DOHH2 (cell line): ENCODE data around the gene RFLNA.

ENCODE experiments used
- H3F3A ChIP-seq: fragments of 200-600 bp; sonication (generic), shearing (Covaris generic); 2 replicates; pipeline ENCODE4 v1.6.0; 2016; ENCODE audit warnings: antibody characterized with exemption, mild to moderate bottlenecking; ENCODE audit not compliant: control insufficient read depth, insufficient read depth
- H3K27ac ChIP-seq: fragments of 200-600 bp; sonication (generic); 2 replicates; pipeline ENCODE4 v1.5.1; 2014; ENCODE audit warnings: low read depth, mild to moderate bottlenecking, low read length, moderate library complexity
- H3K27me3 ChIP-seq: fragments of 200-600 bp; sonication (generic); 2 replicates; pipeline ENCODE4 v1.6.1; 2014; ENCODE audit warnings: mild to moderate bottlenecking, low read length, mixed read lengths; ENCODE audit not compliant: control insufficient read depth
- H3K36me3 ChIP-seq: fragments of 200-600 bp; sonication (generic); 2 replicates; pipeline ENCODE4 v1.6.1; 2014; ENCODE audit warnings: mild to moderate bottlenecking, low read length, moderate library complexity, mixed read lengths; ENCODE audit not compliant: control insufficient read depth
- H3K4me1 ChIP-seq: fragments of 200-600 bp; sonication (generic); 2 replicates; pipeline ENCODE4 v1.6.1; 2014; ENCODE audit warnings: mild to moderate bottlenecking, low read length, mixed read lengths; ENCODE audit not compliant: control insufficient read depth
- H3K4me2 ChIP-seq: fragments of 200-600 bp; sonication (generic); 2 replicates; pipeline ENCODE4 v1.6.0; 2014; ENCODE audit warnings: mild to moderate bottlenecking, low read length, moderate library complexity
- H3K4me3 ChIP-seq: fragments of 200-600 bp; sonication (generic); 2 replicates; pipeline ENCODE4 v1.5.1; 2014; ENCODE audit warnings: mild to moderate bottlenecking, low read length, mixed read lengths
- H3K79me2 ChIP-seq: fragments of 200-600 bp; sonication (generic); 2 replicates; pipeline ENCODE4 v1.6.1; 2014; ENCODE audit warnings: mild to moderate bottlenecking, low read length, mixed read lengths; ENCODE audit not compliant: control insufficient read depth
- H3K9me2 ChIP-seq: fragments of 200-600 bp; sonication (generic); replicated peaks from 2 replicates; pipeline ENCODE4 v1.6.1; 2014; ENCODE audit warnings: mild to moderate bottlenecking, low read length, mixed read lengths; ENCODE audit not compliant: control insufficient read depth
- H3K9me3 ChIP-seq: fragments of 200-600 bp; sonication (generic); 2 replicates; pipeline ENCODE4 v1.6.1; 2014; ENCODE audit warnings: antibody characterized with exemption, low read length, mixed read lengths; ENCODE audit not compliant: control insufficient read depth, insufficient read depth
- H4K20me1 ChIP-seq: fragments of 200-600 bp; sonication (generic); 2 replicates; pipeline ENCODE4 v1.6.0; 2014; ENCODE audit warnings: low read depth, mild to moderate bottlenecking, antibody characterized with exemption, low read length, moderate library complexity; ENCODE audit not compliant: control insufficient read depth, insufficient read depth
- EZH2phosphoT487 ChIP-seq: fragments of 200-600 bp; sonication (generic); IDR thresholded peaks from 2 replicates; pipeline ENCODE4 v1.6.1; 2017; ENCODE audit warnings: borderline replicate concordance, mild to moderate bottlenecking, antibody characterized with exemption, low read length, moderate library complexity, mixed read lengths
- TF ChIP-seq, protein P1 (sequence below): fragments of 200-600 bp; sonication (generic); IDR thresholded peaks from one replicate; pipeline ENCODE4 v1.5.1; 2014; ENCODE audit warnings: antibody characterized with exemption, mild to moderate bottlenecking, low read depth, low read length; ENCODE audit not compliant: poor library complexity, severe bottlenecking

Gene RFLNA

DNA sequence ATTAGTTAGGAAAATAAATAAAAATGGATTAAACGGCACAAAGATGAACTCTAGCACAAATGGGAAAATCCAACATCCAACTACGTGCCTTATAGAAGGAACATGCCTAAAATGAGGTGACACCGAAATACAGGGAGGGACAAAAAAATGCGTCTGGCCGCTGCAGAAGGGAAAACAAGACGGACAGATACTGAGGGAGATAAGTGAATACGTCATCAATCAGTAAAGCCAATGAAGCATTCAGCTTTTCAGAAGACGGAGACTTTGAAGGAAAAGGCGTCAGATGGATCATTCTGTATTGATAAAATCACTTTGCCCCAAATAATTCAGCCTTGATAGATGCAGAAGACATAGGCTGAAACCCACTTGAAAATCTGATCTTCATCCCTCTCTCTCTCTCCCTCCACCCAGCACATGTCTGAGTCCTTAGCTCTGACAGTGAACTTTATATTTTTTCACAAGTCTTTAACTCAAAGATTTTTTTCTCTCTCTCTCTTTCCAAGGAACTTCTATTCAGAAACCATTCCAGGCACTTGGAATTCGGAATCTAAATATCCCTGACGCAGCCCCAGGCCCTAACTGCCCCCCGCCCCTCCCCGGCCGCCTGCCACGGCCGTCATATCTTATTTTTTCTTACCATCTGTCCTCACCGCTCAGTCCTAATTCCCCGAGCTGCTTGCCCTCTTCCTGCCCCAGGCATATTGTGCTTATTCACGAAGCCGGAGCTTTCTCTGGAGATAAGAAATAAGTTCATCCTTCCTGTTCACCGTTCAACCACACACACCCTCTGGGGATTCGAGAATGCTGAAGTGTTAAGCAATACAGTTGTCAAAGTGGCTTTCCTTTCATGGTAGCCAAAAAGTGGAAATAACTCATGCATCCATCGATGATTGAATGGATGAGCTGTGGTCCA lies 35.5 kb upstream of the RFLNA start:
- TF ChIP-seq EZH2phosphoT487: no peak
- TF ChIP-seq, protein P1, sequence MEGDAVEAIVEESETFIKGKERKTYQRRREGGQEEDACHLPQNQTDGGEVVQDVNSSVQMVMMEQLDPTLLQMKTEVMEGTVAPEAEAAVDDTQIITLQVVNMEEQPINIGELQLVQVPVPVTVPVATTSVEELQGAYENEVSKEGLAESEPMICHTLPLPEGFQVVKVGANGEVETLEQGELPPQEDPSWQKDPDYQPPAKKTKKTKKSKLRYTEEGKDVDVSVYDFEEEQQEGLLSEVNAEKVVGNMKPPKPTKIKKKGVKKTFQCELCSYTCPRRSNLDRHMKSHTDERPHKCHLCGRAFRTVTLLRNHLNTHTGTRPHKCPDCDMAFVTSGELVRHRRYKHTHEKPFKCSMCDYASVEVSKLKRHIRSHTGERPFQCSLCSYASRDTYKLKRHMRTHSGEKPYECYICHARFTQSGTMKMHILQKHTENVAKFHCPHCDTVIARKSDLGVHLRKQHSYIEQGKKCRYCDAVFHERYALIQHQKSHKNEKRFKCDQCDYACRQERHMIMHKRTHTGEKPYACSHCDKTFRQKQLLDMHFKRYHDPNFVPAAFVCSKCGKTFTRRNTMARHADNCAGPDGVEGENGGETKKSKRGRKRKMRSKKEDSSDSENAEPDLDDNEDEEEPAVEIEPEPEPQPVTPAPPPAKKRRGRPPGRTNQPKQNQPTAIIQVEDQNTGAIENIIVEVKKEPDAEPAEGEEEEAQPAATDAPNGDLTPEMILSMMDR: no peak
- Histone ChIP-seq H3K9me3 (no peaks in the 10 kb centered on the region), H3K4me3 (no peak overlapping the region), H3K4me2 (no peak overlapping the region), H3K36me3 (no peaks in the 10 kb centered on the region), H3K4me1 (no peaks in the 10 kb centered on the region), H4K20me1 (no peaks in the 10 kb centered on the region), H3K27ac (no peak overlapping the region), H3K79me2 (no peaks in the 10 kb centered on the region), H3F3A (no peaks in the 10 kb centered on the region), H3K27me3 (peaks cover 15% of the 10 kb centered on the region), H3K9me2 (no peaks in the 10 kb centered on the region)

DNA sequence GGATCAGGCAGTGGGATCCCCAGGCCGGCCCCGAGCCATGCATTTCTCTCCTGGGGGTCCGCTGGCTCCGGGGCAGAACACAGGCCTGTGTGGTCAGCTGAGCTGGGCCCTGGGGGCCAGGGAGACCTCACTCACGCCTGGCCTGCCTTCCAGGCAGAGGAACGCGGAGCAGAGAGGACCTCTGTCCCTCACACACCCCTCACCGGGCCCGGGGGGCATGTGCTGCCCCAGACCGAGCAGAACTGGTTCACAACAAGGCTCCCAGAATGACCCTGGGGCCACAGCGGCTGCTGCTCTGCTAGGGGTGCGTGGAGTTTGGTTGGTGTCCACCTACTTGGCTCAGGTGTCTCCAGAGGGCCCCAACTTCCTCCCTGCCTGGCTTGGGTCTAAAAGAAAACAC lies 33.0 kb upstream of the RFLNA start:
- Histone ChIP-seq H3K79me2 (no peaks in the 10 kb centered on the region), H3K36me3 (no peaks in the 10 kb centered on the region), H3K4me2 (no peak overlapping the region), H3K4me1 (peaks cover 7% of the 10 kb centered on the region), H3K4me3 (no peak overlapping the region), H4K20me1 (no peaks in the 10 kb centered on the region), H3K27me3 (peaks cover 15% of the 10 kb centered on the region), H3K9me2 (no peaks in the 10 kb centered on the region), H3K27ac (no peak overlapping the region), H3F3A (no peaks in the 10 kb centered on the region), H3K9me3 (no peaks in the 10 kb centered on the region)
- TF ChIP-seq EZH2phosphoT487: no peak
- TF ChIP-seq, protein P1: no peak

DNA sequence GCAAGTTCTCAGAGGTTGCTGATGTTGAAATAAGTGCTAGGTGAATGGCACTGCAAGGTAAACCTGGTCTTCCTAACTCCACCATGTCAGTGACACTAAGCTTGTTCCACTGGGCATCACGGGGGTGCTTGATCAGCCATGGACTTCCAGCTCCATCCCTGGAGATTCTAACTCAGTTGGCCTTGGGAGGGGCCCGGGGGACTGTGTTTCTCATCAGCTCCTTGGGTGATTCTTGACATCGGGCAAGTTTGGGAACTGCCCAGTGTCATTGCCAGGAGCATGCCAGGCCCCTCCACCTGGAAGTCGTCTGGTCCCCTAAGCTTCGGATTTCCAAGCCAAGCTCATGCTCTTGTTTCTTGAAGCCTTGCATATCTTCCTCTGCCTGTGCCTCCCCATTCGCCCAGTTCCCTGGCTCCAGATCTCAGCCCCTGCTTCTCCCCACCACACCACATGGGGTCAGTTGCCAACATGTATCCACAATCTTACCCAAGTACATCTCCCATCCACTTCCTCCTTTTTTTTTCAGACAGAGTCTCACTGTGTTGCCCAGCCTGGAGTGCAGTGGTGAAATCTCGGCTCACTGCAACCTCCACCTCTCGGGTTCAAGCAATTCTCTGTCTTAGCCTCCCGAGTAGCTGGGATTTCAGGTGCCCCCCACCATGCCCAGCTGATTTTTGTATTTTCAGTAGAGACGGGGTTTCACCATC lies 30.7 kb upstream of the RFLNA start:
- no peak for TF ChIP-seq EZH2phosphoT487
- TF ChIP-seq, protein P1: no peak

More for the DNA sequence above, 30.7 kb upstream of the RFLNA start:
- H3K4me2 ChIP-seq: no peak overlapping the region
- H3K36me3 ChIP-seq: no peaks in the 10 kb centered on the region
- H3K9me2 ChIP-seq: no peaks in the 10 kb centered on the region
- peaks cover 7% of the 10 kb centered on the region for H3K4me1 ChIP-seq
- H3K4me3 ChIP-seq: no peak overlapping the region
- H3F3A ChIP-seq: no peaks in the 10 kb centered on the region
- H3K79me2 ChIP-seq: no peaks in the 10 kb centered on the region
- no peaks in the 10 kb centered on the region for H3K9me3 ChIP-seq
- no peaks in the 10 kb centered on the region for H4K20me1 ChIP-seq
- peaks cover 15% of the 10 kb centered on the region for H3K27me3 ChIP-seq
- no peak overlapping the region for H3K27ac ChIP-seq
